CD14-positive monocyte (primary cell): ENCODE data around the gene ALDH1A3. TPM values are rescaled to one million over a fixed set of nuclear protein-coding genes. Genes with fewer than 3 reads are reported as not detected.

Source experiments
- DNase-seq, 3 donors: peaks; one replicate each; pipeline ENCODE4 v3.0.0-alpha.2; 2011 to 2022
- H2AFZ ChIP-seq: 2 replicates; pipeline ENCODE4 v1.6.0; 2012; ENCODE audit warnings: mild to moderate bottlenecking, low read depth, low read length, inconsistent platforms; ENCODE audit not compliant: insufficient read depth, poor library complexity, severe bottlenecking
- H3K27ac ChIP-seq, 2 donors: 1 replicate in 1 of 2; 2 replicates in 1 of 2; pipeline ENCODE4 v1.5.1; 2012 to 2013; ENCODE audit warnings: low read length in 2 of 2, control low read depth in 1 of 2, inconsistent platforms in 1 of 2, low read depth in 1 of 2, mild to moderate bottlenecking in 1 of 2
- H3K27me3 ChIP-seq, 2 donors: one replicate each; pipeline versions ENCODE4 v1.6.0 to v1.6.1; 2011 to 2013; ENCODE audit warnings: low read length in 2 of 2; ENCODE audit not compliant: control insufficient read depth in 2 of 2, insufficient read depth in 2 of 2
- H3K36me3 ChIP-seq, 2 donors: replicated peaks in 1 of 2; 1 replicate in 1 of 2; 2 replicates in 1 of 2; pipeline versions ENCODE4 v1.5.1 to v1.6.1; 2012 to 2013; ENCODE audit warnings: low read length in 2 of 2, control low read depth in 1 of 2, inconsistent platforms in 1 of 2, mild to moderate bottlenecking in 1 of 2; ENCODE audit not compliant: insufficient read depth in 2 of 2, control insufficient read depth in 1 of 2
- H3K4me1 ChIP-seq, 2 donors: 1 replicate in 1 of 2; 2 replicates in 1 of 2; pipeline versions ENCODE4 v1.5.1 to v1.6.1; 2012 to 2013; ENCODE audit warnings: low read length in 2 of 2, control low read depth in 1 of 2, inconsistent platforms in 1 of 2, mild to moderate bottlenecking in 1 of 2, moderate library complexity in 1 of 2; ENCODE audit not compliant: insufficient read depth in 2 of 2, control insufficient read depth in 1 of 2
- H3K4me2 ChIP-seq: replicated peaks from 2 replicates; pipeline ENCODE3; 2012; ENCODE audit warnings: low read length, moderate library complexity, mild to moderate bottlenecking; ENCODE audit not compliant: poor library complexity, severe bottlenecking; ENCODE audit errors: extremely low read depth
- H3K4me3 ChIP-seq, 3 experiments: fragments of 200-600 bp in 1 of 3; sonication (generic) in 1 of 3; replicated peaks in 1 of 3; 1 replicate in 2 of 3; 2 replicates in 1 of 3; pipeline ENCODE4 v1.5.1; 2011 to 2013; ENCODE audit warnings: low read length in 3 of 3, mild to moderate bottlenecking in 3 of 3, control low read depth in 2 of 3, low read depth in 2 of 3, inconsistent platforms in 1 of 3, moderate library complexity in 1 of 3
- H3K79me2 ChIP-seq: 2 replicates; pipeline ENCODE4 v1.6.0; 2012; ENCODE audit warnings: mild to moderate bottlenecking, control low read depth, inconsistent platforms, low read length, moderate library complexity; ENCODE audit not compliant: insufficient read depth
- H3K9ac ChIP-seq: 2 replicates; pipeline ENCODE4 v1.6.0; 2017; ENCODE audit warnings: low read length, mild to moderate bottlenecking; ENCODE audit not compliant: insufficient read depth, poor library complexity, severe bottlenecking
- H3K9me3 ChIP-seq, 2 donors: replicated peaks in 1 of 2; 1 replicate in 1 of 2; 2 replicates in 1 of 2; pipeline versions ENCODE4 v1.5.1 to v1.6.1; 2012 to 2013; ENCODE audit warnings: low read length in 2 of 2, control low read depth in 1 of 2; ENCODE audit not compliant: control insufficient read depth in 1 of 2, insufficient read depth in 1 of 2
- H4K20me1 ChIP-seq: 2 replicates; pipeline ENCODE4 v1.6.0; 2012; ENCODE audit warnings: mild to moderate bottlenecking, low read length, control low read depth, moderate library complexity; ENCODE audit not compliant: insufficient read depth
- H3K27ac Mint-ChIP-seq, 7 donors: one replicate each; pipeline ENCODE4 v1.8.0; 2020; ENCODE audit warnings: mild to moderate bottlenecking in 7 of 7, mixed read lengths in 7 of 7, moderate library complexity in 6 of 7, inconsistent platforms in 2 of 7
- H3K27me3 Mint-ChIP-seq, 3 donors: one replicate each; pipeline ENCODE4 v1.8.0; 2021 to 2022; ENCODE audit warnings: low read depth in 3 of 3, mild to moderate bottlenecking in 3 of 3, mixed read lengths in 3 of 3, moderate library complexity in 3 of 3, inconsistent platforms in 1 of 3
- H3K36me3 Mint-ChIP-seq, 2 donors: one replicate each; pipeline ENCODE4 v1.8.0; 2020; ENCODE audit warnings: mixed read lengths in 2 of 2, inconsistent platforms in 1 of 2, mild to moderate bottlenecking in 1 of 2
- H3K4me1 Mint-ChIP-seq: one replicate; pipeline ENCODE4 v1.8.0; 2020; ENCODE audit warnings: mild to moderate bottlenecking, mixed read lengths
- H3K4me3 Mint-ChIP-seq, 2 donors: one replicate each; pipeline ENCODE4 v1.8.0; 2020; ENCODE audit warnings: mild to moderate bottlenecking in 2 of 2, mixed read lengths in 2 of 2, moderate library complexity in 1 of 2
- H3K9me3 Mint-ChIP-seq, 7 donors: one replicate each; pipeline ENCODE4 v1.8.0; 2020 to 2022; ENCODE audit warnings: mixed read lengths in 7 of 7, mild to moderate bottlenecking in 6 of 7, moderate library complexity in 6 of 7, inconsistent platforms in 2 of 7
- CTCF ChIP-seq: fragments of 200-600 bp; IDR thresholded peaks from one replicate; pipeline ENCODE4 v1.8.0; 2022; ENCODE audit warnings: antibody characterized with exemption, mild to moderate bottlenecking
- WGBS: methylation state at CpG from one replicate; pipeline ENCODE4 v1.1.5; 2013; ENCODE audit warnings: missing lambda C conversion rate; ENCODE audit not compliant: insufficient coverage; 5-methylcytosine and 5-hydroxymethylcytosine counted together
- intact Hi-C, 2 donors: fragments of 100-400 bp; cut with micrococcal nuclease; formaldehyde crosslinking; loops; one replicate each; pipeline versions ENCODE4 v1.15.0 to v1.15.1; 2023
- polyA plus RNA-seq, 3 donors: library from polyadenylated mRNA; depleted of rRNA in 1 of 3; unstranded in 2 of 3; stranded (reverse) in 1 of 3; fragments of 300-500 nt in 2 of 3; fragments of >200 nt in 1 of 3; fragmentation: Illumina TruSeq in 2 of 3; gene quantifications; 1 replicate in 2 of 3; 2 replicates in 1 of 3; pipeline ENCODE4 v1.2.3, GENCODE V29; 2012 to 2021

Gene ALDH1A3
- polyA plus RNA-seq, 3 donors: not detected

- no peaks in the 10 kb centered on the region for H3K9me3 ChIP-seq
- H2AFZ ChIP-seq: no peak overlapping the region
- Mint-ChIP-seq H3K4me1 (peaks cover 26% of the 10 kb centered on the region), H3K4me3 (no peak overlapping the region), H3K36me3 (peaks cover 63 to 80% of the 10 kb centered on the region in 2 donors), H3K9me3 (no peaks in the 10 kb centered on the region), H3K27ac (peak overlapping the region in 2 of 7 donors; percentile 45 to 74), H3K27me3 (peaks cover 0 to 4% (median 0%) of the 10 kb centered on the region in 3 donors)
- no peak overlapping the region for H3K9ac ChIP-seq
- no peak for TF ChIP-seq CTCF
- no peak for DNase-seq
- no peaks in the 10 kb centered on the region for H3K27me3 ChIP-seq
- WGBS: 57% methylated on average over 5 of the region's 6 CpGs
- H3K36me3 ChIP-seq: peaks cover 50 to 69% of the 10 kb centered on the region in 2 donors
- peaks cover 19 to 22% of the 10 kb centered on the region in 2 donors for H3K4me1 ChIP-seq
- H3K79me2 ChIP-seq: peaks cover 32% of the 10 kb centered on the region
- H3K4me3 ChIP-seq: no peak overlapping the region
- no peak overlapping the region for H3K27ac ChIP-seq
- H3K4me2 ChIP-seq: no peak overlapping the region
- peaks cover 22% of the 10 kb centered on the region for H4K20me1 ChIP-seq
- intact Hi-C loops: loop anchor here in 1 of 2 donors (10.0 kb wide), 1 partner anchor 325 kb away; the partner anchor contains the start of gene CHSY1
Observed at GRCh38 chr15:100929641-100930042, 50.0 kb downstream of the ALDH1A3 start.

GRCh38 chr15:100930306-100930848, 50.7 kb downstream of the ALDH1A3 start:
- no peak overlapping the region for H3K4me3 Mint-ChIP-seq
- Histone ChIP-seq H3K9me3 (no peaks in the 10 kb centered on the region), H3K27me3 (no peaks in the 10 kb centered on the region), H4K20me1 (peaks cover 22% of the 10 kb centered on the region), H3K9ac (no peak overlapping the region), H3K27ac (no peak overlapping the region), H3K4me1 (peaks cover 26 to 29% of the 10 kb centered on the region in 2 donors), H3K4me3 (no peak overlapping the region), H3K79me2 (peaks cover 35% of the 10 kb centered on the region), H3K4me2 (no peak overlapping the region), H2AFZ (no peak overlapping the region), H3K36me3 (peaks cover 47 to 63% of the 10 kb centered on the region in 2 donors)
- H3K36me3 Mint-ChIP-seq: peaks cover 64 to 73% of the 10 kb centered on the region in 2 donors
- WGBS: 100% methylated on average over 2 of the region's 4 CpGs
- TF ChIP-seq CTCF: no peak
- intact Hi-C loops: no loop called here
- H3K27me3 Mint-ChIP-seq: peaks cover 0 to 4% (median 0%) of the 10 kb centered on the region in 3 donors
- peaks cover 33% of the 10 kb centered on the region for H3K4me1 Mint-ChIP-seq
- no peaks in the 10 kb centered on the region for H3K9me3 Mint-ChIP-seq
- DNase-seq: no peak
- H3K27ac Mint-ChIP-seq: peak overlapping the region in 1 of 7 donors; percentile 4
